Right kidney (tissue), 9 donors: Measurements from ENCODE around the gene C1orf122.
"Not testable (repeated sequence)": the region's sequence is repeated elsewhere in the genome, so short reads cannot be mapped to it uniquely, and the experiment has no call there.

ENCODE experiments used
- DNase-seq: peaks from one replicate; pipeline ENCODE4 v3.0.0-alpha.2; 2016
- long read RNA-seq, 8 donors: transcript quantifications; one replicate each; lab custom pipeline, GENCODE V29; 2026

The C1orf122 gene
- long read RNA-seq, donor 1, transcript C1orf122-201 (3 exons, 973 nt), result minor isoform, 16 of 55 reads
- long read RNA-seq, donor 1, transcript C1orf122-204 (3 exons, 1,234 nt), result minor isoform, 18 of 55 reads
- long read RNA-seq, donor 1, transcript C1orf122-202 (2 exons, 2,229 nt), result major isoform, 21 of 55 reads
- long read RNA-seq, donor 1, partial matches to known transcripts, result 0 of 55 reads
- long read RNA-seq, donor 1, other reads (novel, unspliced or antisense), result 0 of 55 reads
- long read RNA-seq, donor 2, transcript C1orf122-204 (3 exons, 1,234 nt), result minor isoform, 14 of 43 reads
- long read RNA-seq, donor 2, transcript C1orf122-201 (3 exons, 973 nt), result minor isoform, 14 of 43 reads
- long read RNA-seq, donor 2, transcript C1orf122-202 (2 exons, 2,229 nt), result major isoform, 15 of 43 reads
- long read RNA-seq, donor 2, partial matches to known transcripts, result 0 of 43 reads
- long read RNA-seq, donor 2, other reads (novel, unspliced or antisense), result 0 of 43 reads
- long read RNA-seq, donor 3, transcript C1orf122-202 (2 exons, 2,229 nt), result minor isoform, 5 of 23 reads
- long read RNA-seq, donor 3, transcript C1orf122-204 (3 exons, 1,234 nt), result major isoform, 8 of 23 reads
- long read RNA-seq, donor 3, partial matches to known transcripts, result 6 of 23 reads
- long read RNA-seq, donor 3, other reads (novel, unspliced or antisense), result 0 of 23 reads
- long read RNA-seq, donor 4, transcript C1orf122-204 (3 exons, 1,234 nt), result minor isoform, 12 of 42 reads
- long read RNA-seq, donor 4, transcript C1orf122-201 (3 exons, 973 nt), result minor isoform, 10 of 42 reads
- long read RNA-seq, donor 4, transcript C1orf122-202 (2 exons, 2,229 nt), result major isoform, 15 of 42 reads
- long read RNA-seq, donor 4, partial matches to known transcripts, result 5 of 42 reads
- long read RNA-seq, donor 4, other reads (novel, unspliced or antisense), result 0 of 42 reads
- long read RNA-seq, donor 5, transcript C1orf122-204 (3 exons, 1,234 nt), result major isoform, 17 of 43 reads
- long read RNA-seq, donor 5, transcript C1orf122-201 (3 exons, 973 nt), result minor isoform, 14 of 43 reads
- long read RNA-seq, donor 5, transcript C1orf122-202 (2 exons, 2,229 nt), result minor isoform, 12 of 43 reads
- long read RNA-seq, donor 5, partial matches to known transcripts, result 0 of 43 reads
- long read RNA-seq, donor 5, other reads (novel, unspliced or antisense), result 0 of 43 reads
- long read RNA-seq, donor 6, transcript C1orf122-204 (3 exons, 1,234 nt), result major isoform, 17 of 44 reads
- long read RNA-seq, donor 6, transcript C1orf122-202 (2 exons, 2,229 nt), result minor isoform, 14 of 44 reads
- long read RNA-seq, donor 6, transcript C1orf122-201 (3 exons, 973 nt), result minor isoform, 13 of 44 reads
- long read RNA-seq, donor 6, partial matches to known transcripts, result 0 of 44 reads
- long read RNA-seq, donor 6, other reads (novel, unspliced or antisense), result 0 of 44 reads
- long read RNA-seq, donor 7, transcript C1orf122-201 (3 exons, 973 nt), result major isoform, 23 of 67 reads
- long read RNA-seq, donor 7, transcript C1orf122-202 (2 exons, 2,229 nt), result minor isoform, 15 of 67 reads
- long read RNA-seq, donor 7, transcript C1orf122-204 (3 exons, 1,234 nt), result minor isoform, 18 of 67 reads
- long read RNA-seq, donor 7, partial matches to known transcripts, result 11 of 67 reads
- long read RNA-seq, donor 7, other reads (novel, unspliced or antisense), result 0 of 67 reads
- long read RNA-seq, donor 8, transcript C1orf122-201 (3 exons, 973 nt), result minor isoform, 10 of 44 reads
- long read RNA-seq, donor 8, transcript C1orf122-202 (2 exons, 2,229 nt), result major isoform, 17 of 44 reads
- long read RNA-seq, donor 8, transcript C1orf122-204 (3 exons, 1,234 nt), result minor isoform, 11 of 44 reads
- long read RNA-seq, donor 8, partial matches to known transcripts, result 6 of 44 reads
- long read RNA-seq, donor 8, other reads (novel, unspliced or antisense), result 0 of 44 reads

DNA sequence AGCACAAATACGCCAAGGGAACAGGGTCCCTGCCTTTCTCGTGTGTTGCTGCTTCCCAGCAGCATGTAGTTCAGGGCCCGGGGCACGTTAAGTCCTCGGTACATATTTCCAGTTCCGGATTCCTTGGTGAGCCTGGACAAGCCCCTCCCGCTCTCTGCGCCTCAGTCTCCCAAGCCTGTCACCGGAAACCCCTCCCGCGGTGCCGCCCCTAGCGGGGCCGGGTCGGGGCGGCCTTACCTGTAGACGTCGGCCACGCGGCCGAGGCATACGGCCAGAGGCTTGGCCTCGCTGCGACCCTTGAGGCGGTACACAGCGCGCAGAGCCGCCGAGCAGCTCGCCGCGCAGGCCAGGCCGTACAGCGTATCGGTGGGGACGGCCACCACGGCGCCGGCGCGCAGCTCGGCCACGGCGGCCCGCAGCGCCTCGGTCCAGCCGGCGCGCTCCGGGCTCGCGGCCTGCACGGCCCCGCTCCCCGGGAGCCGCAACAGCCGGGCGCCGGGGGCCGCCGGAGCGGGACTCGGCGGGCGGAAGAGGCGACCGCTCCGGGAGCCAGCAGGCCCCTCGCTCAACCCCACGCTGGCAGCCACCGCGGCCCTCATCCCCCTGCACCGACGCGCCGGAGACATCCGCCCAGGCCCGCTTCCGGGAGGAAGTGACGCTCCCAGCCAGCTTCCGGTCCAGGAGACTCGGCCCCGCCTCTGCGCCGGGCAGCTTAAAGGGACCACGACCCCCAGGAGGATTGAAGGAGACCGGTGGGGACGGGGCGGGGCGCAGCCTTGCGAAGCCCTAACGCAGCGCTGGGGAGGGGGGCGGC is at the start of gene C1orf122, which contains the start of gene YRDC:
TSS of gene C1orf122 (plus strand) at position 236 of the 814 bp plus-strand sequence. CDS start 615 bp downstream, outside the sequence.
TSS of gene YRDC (minus strand) at position 654 of the 814 bp plus-strand sequence. CDS start at position 626, 28 bp downstream.
- DNase-seq, result peak; percentile 65

DNA sequence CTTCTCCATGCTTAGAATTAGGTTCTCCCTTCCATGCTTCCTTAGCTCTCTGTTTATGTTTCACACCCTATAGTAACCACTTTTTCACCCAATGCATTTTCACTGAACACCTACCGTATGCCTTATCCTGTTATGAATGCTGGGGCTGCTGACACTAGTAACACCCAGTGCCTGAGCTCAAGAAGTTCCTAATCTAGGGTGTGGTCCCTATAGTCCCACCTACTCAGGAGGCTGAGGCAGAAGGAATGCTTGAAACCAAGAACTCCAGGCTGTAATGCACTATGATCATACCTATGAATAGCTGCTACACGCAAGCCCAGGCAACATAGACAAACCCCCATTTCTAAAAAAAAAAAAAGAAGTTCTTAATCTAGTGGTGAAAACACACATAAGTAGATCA is 48.1 kb upstream of the C1orf122 start:
- DNase-seq, result no peak

DNA sequence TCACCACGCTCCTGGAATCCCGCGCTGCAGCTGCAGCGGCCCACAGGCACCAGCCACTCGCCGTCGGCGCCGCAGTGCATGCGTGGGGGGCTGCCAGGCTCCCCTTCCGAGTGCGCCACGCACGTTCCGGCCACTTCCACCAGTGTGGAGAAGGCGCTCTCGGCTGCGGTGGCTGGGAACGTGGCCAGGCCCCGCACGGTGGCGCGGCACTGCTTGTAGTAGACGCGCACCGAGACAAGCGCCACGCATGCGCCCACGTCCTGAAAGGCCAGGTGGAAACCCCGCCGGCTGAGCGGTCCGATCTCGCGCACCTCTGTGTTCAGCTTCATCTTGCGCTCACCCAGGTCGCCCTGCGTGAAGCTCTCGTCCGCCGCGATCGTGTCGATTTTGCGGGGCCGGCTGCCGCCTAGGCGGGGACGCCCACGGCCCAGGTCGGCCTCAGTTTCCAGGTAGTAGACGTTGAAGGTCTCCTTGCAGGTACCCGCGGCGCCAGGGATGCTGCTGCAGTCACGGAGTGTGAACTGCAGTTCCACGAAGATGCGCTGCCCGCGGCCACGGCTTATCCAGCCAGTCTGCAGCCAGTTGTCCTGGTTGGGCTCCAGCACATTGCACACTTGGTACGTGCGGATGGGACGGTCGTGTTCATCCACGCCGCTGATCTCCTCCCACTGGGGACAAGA is 46.0 kb upstream of the C1orf122 start:
- DNase-seq, result no peak

GRCh38 chr1:37762516-37762915 is 45.1 kb upstream of the C1orf122 start:
- no peak for DNase-seq

DNA sequence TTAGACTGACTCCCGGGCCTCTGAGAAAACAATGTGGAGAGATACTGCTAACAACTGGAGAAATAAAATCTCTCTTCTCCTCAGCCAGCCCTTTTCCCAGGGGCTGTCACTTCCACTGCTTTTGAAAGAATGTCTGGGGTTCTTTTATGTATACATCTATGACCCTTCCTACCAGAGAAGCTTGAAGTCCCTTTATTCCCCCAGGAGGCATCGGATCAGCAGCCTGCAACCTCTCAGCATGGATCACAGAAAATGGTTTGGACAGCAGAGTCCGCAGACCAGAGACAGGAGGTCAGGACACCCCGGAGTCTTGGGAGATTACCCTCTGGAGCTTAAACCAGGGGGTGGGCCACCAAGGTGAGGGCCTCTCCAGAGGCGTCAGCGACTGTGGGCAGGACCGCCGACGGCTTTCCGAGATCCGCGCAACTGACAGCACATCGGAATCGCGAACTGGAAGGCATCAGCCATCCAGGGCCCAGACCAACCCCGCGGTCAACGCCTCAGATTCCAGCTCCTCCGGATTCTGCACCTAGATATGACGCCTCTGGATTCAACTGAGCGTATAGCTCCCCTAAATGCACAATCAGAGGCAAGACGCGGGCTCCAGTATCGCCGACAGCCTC is 43.7 kb upstream of the C1orf122 start:
- no peak for DNase-seq

GRCh38 chr1:37764414-37764825 is 43.2 kb upstream of the C1orf122 start:
- peak; percentile 71 for DNase-seq

GRCh38 chr1:37764888-37765441 is 42.6 kb upstream of the C1orf122 start, which contains the start of gene EPHA10:
Gene EPHA10 (minus strand): TSS chr1:37765120. CDS start chr1:37765066, 54 bp downstream.
- no peak for DNase-seq

DNA sequence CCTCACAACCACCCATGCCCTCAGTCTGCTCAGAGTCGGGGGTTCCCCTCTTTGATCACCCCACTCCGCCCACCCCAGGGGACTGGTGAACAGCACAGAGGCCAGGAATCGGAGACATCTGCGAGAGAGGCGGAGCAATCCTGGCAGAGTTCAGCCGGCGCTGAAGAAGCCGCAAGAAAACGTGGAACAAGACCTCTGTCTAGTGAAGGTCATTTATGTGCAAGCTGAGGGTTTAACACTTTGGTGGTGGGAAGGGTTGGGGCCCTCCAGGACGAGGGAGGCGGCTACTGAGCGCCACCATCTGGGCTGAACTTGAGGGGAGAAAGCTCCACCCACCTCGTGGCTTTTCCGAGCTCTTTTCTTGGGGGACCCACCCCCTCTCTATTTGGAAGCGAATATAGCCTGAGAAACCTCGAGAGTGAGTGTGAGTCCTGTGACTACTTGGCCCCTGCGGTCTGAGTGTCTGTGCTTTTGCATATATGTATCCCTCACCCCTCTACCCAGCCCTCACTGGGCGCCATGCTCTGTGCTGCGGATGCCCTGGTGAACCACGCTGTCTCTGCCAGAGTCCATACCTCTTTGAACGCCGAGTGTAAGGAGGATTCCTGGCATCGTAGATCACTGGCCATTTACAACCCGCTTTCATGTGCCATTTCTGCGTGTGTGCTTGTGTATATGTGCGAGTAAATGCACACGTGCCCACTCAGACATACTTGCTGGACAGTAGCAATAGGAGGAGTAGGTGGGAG is 41.5 kb upstream of the C1orf122 start:
- no peak for DNase-seq

GRCh38 chr1:37767488-37767887 is 40.1 kb upstream of the C1orf122 start:
- no peak for DNase-seq

DNA sequence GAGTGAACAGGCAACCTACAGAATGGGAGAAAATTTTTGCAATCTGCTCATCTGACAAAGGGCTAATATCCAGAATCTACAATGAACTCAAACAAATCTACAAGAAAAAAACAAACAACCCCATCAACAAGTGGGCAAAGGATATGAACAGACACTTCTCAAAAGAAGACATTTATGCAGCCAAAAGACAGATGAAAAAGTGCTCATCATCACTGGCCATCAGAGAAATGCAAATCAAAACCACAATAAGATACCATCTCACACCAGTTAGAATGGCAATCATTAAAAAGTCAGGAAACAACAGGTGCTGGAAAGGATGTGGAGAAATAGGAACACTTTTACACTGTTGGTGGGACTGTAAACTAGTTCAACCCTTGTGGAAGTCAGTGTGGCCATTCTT is 36.1 kb upstream of the C1orf122 start:
- DNase-seq, result not testable (repeated sequence)

- no peak for DNase-seq
Observed at GRCh38 chr1:37776946-37777516, 30.6 kb upstream of the C1orf122 start.

- DNase-seq, result no peak
Observed at GRCh38 chr1:37778654-37779053, 28.9 kb upstream of the C1orf122 start.

DNA sequence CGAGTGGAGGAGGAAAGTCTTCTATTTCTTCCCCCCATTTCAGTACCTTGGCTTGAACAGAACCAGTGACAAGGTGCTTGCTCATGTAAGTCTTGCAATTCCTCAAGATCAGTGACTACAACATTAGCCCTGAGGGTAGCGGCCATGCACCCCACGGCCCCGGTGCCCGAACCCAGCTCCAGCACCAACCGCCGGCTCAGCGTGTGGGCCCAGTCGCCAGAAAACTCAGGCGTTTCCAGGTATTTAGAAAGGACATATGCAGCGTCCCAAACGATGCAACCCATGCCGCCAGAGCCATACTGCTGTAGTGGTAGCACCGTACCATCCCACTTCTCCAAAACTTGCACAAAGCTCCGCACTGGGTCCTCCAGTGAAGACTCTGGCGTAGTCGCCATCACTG is 25.1 kb upstream of the C1orf122 start:
- DNase-seq, result no peak

- DNase-seq, result no peak
Observed at GRCh38 chr1:37792943-37793686, 14.5 kb upstream of the C1orf122 start.

DNA sequence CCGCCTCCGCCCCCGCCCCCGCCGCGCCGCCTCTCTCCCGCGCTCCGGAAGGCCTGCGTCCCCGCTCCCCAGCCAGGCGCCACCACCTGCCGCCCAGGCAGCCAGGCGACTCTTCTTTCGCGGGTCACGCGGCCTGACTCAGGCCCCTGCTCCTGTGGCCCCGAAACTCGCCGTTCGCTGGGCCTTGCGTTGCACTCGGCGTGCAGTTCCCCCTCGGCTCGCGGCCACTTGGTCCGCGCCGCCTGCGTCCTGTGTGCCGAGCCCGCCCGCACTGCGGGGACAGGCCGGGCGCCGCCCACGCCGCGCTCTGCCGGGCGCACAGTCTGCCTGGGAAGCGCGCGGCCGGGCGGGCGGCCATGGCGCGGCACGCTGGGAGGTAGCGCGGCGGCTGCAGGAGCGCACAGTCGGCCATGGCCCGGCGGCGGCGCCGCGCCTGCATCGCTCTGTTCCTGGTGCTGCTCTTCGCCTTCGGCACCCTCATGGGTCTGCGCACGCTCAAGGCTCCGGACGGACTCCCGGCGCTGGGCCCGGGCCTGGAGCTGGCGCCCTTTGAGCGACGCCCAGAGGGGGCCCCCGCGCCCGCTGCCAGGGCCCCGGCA is 13.7 kb upstream of the C1orf122 start, which contains the start of gene MANEAL:
TSS of gene MANEAL (plus strand) at position 75 of the 599 bp plus-strand sequence. CDS start at position 411, 336 bp downstream.
- DNase-seq, result peak; percentile 70
